Endothelial cell of umbilical vein (primary cell): ENCODE results near the gene DACT3. TPM values are rescaled to one million over a fixed set of nuclear protein-coding genes. Genes with fewer than 3 reads are reported as not detected.

ENCODE experiments used
- BruUV-seq: library from RNA; stranded (reverse); fragments of 400-500 nt; replicated peaks from 2 replicates; lab custom pipeline; 2021; lab: Mats Ljungman, UMichigan
- CTCF ChIA-PET: fragments of 300-600, 350-600 bp; sonication (Branson Sonifier 250); formaldehyde crosslinking; loops from one replicate; lab custom pipeline; 2021; ENCODE audit warnings: antibody characterized with exemption, inconsistent platforms; lab: Charles Lee
- POLR2A ChIA-PET: fragments of 300-600, 350-600 bp; sonication (Branson Sonifier 250); formaldehyde crosslinking; loops from one replicate; lab custom pipeline; 2021; ENCODE audit warnings: antibody characterized with exemption, inconsistent platforms; lab: Charles Lee
- DNase-seq: peaks from one replicate; pipeline ENCODE4 v3.0.0-alpha.2; 2011; ENCODE audit warnings: low read depth, low spot score
- FAIRE-seq: peaks from 2 replicates; lab custom pipeline; 2011; peaks lifted over from hg19 to GRCh38; lab: Jason Lieb, UNC
- H2AFZ ChIP-seq: 2 replicates; pipeline ENCODE4 v1.6.0; 2012; ENCODE audit warnings: low read depth, low read length, control low read depth, inconsistent platforms
- H3K27ac ChIP-seq: 2 replicates; pipeline ENCODE4 v1.5.1; 2011; ENCODE audit warnings: low read depth, mild to moderate bottlenecking, control low read depth, low read length, moderate library complexity; ENCODE audit not compliant: insufficient read depth
- H3K27me3 ChIP-seq, 2 experiments: 2 replicates each; pipeline versions ENCODE4 v1.6.0 to v1.6.1; 2011; ENCODE audit warnings: low read length in 2 of 2, mixed read lengths in 1 of 2; ENCODE audit not compliant: control insufficient read depth in 2 of 2, insufficient read depth in 2 of 2
- H3K36me3 ChIP-seq, 2 experiments: 2 replicates in 1 of 2; 3 replicates in 1 of 2; pipeline ENCODE4 v1.5.1; 2011; ENCODE audit warnings: low read length in 2 of 2, mild to moderate bottlenecking in 1 of 2, moderate library complexity in 1 of 2; ENCODE audit not compliant: control insufficient read depth in 2 of 2, insufficient read depth in 2 of 2; ENCODE audit errors: extremely low read depth in 1 of 2
- H3K4me1 ChIP-seq: 3 replicates; pipeline ENCODE4 v1.5.1; 2011; ENCODE audit warnings: mild to moderate bottlenecking, low read length; ENCODE audit not compliant: control insufficient read depth, insufficient read depth; ENCODE audit errors: extremely low read depth
- H3K4me2 ChIP-seq: 2 replicates; pipeline ENCODE4 v1.6.1; 2011; ENCODE audit warnings: low read length, control low read depth, mixed read lengths; ENCODE audit not compliant: insufficient read depth
- H3K4me3 ChIP-seq, 3 experiments: fragments of 200-600 bp in 1 of 3; sonication (generic), shearing (Covaris generic) in 1 of 3; replicated peaks in 1 of 3; 2 replicates each; pipeline ENCODE4 v1.5.1; 2011 to 2016; ENCODE audit warnings: control low read depth in 3 of 3, low read length in 3 of 3, mild to moderate bottlenecking in 2 of 3, inconsistent platforms in 1 of 3, low read depth in 1 of 3, moderate library complexity in 1 of 3; ENCODE audit not compliant: insufficient read depth in 1 of 3
- H3K79me2 ChIP-seq: 2 replicates; pipeline ENCODE4 v1.6.0; 2012; ENCODE audit warnings: low read length, inconsistent platforms; ENCODE audit not compliant: control insufficient read depth, insufficient read depth
- H3K9ac ChIP-seq: replicated peaks from 2 replicates; pipeline ENCODE3; 2011; ENCODE audit warnings: low read length, control low read depth; ENCODE audit not compliant: insufficient read depth; ENCODE audit errors: extremely low read depth
- H3K9me1 ChIP-seq: replicated peaks from 3 replicates; pipeline ENCODE4 v1.6.0; 2011; ENCODE audit warnings: mild to moderate bottlenecking, low read length; ENCODE audit not compliant: control insufficient read depth, insufficient read depth; ENCODE audit errors: extremely low read depth
- H3K9me3 ChIP-seq: replicated peaks from 2 replicates; pipeline ENCODE4 v1.5.1; 2012; ENCODE audit warnings: low read length, inconsistent platforms; ENCODE audit not compliant: control insufficient read depth, insufficient read depth
- H4K20me1 ChIP-seq: replicated peaks from 2 replicates; pipeline ENCODE3; 2011; ENCODE audit warnings: mild to moderate bottlenecking, low read length; ENCODE audit not compliant: control insufficient read depth, insufficient read depth; ENCODE audit errors: extremely low read depth
- EZH2 ChIP-seq: IDR thresholded peaks from 2 replicates; pipeline ENCODE4 v1.6.1; 2012; ENCODE audit warnings: borderline replicate concordance, low read depth, mild to moderate bottlenecking, moderate library complexity, low read length, inconsistent platforms; ENCODE audit not compliant: severe bottlenecking
- FOS ChIP-seq: IDR thresholded peaks from 2 replicates; pipeline ENCODE4 v1.6.1; 2011; ENCODE audit warnings: mild to moderate bottlenecking, low read length, moderate library complexity, borderline replicate concordance; ENCODE audit not compliant: insufficient read depth
- GATA2 ChIP-seq: IDR thresholded peaks from 2 replicates; pipeline ENCODE4 v1.7.0; 2011; ENCODE audit warnings: low read depth, mild to moderate bottlenecking, moderate library complexity, mixed read lengths, low read length; ENCODE audit not compliant: insufficient read length, insufficient read depth
- JUN ChIP-seq: IDR thresholded peaks from 2 replicates; pipeline ENCODE4 v1.6.1; 2011; ENCODE audit warnings: borderline replicate concordance, low read depth; ENCODE audit not compliant: insufficient read length, insufficient read depth
- dilution Hi-C: fragments of 300-500 bp; cut with MboI; formaldehyde crosslinking; loops from one replicate; pipeline ENCODE4 v1.15.0; 2019; ENCODE audit warnings: low sequenced_read_pairs; ENCODE audit not compliant: extremely low pct_ligation_motif_present
- intact Hi-C: fragments of 100-400 bp; cut with micrococcal nuclease; formaldehyde crosslinking; loops from one replicate; pipeline ENCODE4 v1.10.0; 2022
- polyA plus RNA-seq, 4 experiments: library from polyadenylated mRNA; depleted of rRNA in 3 of 4; stranded (reverse) in 3 of 4; unstranded in 1 of 4; fragments of >200 nt; gene quantifications; 2 replicates each; pipeline versions ENCODE4 v1.2.1 to v1.2.3, GENCODE V29; 2011 to 2012; ENCODE audit warnings: missing spikeins in 1 of 4
- total RNA-seq: library from RNA; stranded (reverse); gene quantifications from 2 replicates; pipeline ENCODE4 v1.2.3, GENCODE V29; 2021
- TF ChIP-seq, protein P1 (sequence below), 2 donors: IDR thresholded peaks; 1 replicate in 1 of 2; 2 replicates in 1 of 2; pipeline ENCODE4 v1.5.1; 2011; ENCODE audit warnings: low read length in 2 of 2, mild to moderate bottlenecking in 2 of 2, moderate library complexity in 2 of 2, control low read depth in 1 of 2, inconsistent platforms in 1 of 2, low read depth in 1 of 2; ENCODE audit not compliant: insufficient read depth in 1 of 2; ENCODE audit errors: extremely low read depth in 1 of 2
- TF ChIP-seq, protein P2 (sequence below): IDR thresholded peaks from 2 replicates; pipeline ENCODE4 v1.6.1; 2011; ENCODE audit not compliant: insufficient read depth, insufficient read length

DACT3 gene
- total and polyA plus RNA-seq, 2 donors (not counting 3 experiments of a cell fraction or from before 2014, with no cell fraction given) = 0.22 to 0.76 TPM

DNA sequence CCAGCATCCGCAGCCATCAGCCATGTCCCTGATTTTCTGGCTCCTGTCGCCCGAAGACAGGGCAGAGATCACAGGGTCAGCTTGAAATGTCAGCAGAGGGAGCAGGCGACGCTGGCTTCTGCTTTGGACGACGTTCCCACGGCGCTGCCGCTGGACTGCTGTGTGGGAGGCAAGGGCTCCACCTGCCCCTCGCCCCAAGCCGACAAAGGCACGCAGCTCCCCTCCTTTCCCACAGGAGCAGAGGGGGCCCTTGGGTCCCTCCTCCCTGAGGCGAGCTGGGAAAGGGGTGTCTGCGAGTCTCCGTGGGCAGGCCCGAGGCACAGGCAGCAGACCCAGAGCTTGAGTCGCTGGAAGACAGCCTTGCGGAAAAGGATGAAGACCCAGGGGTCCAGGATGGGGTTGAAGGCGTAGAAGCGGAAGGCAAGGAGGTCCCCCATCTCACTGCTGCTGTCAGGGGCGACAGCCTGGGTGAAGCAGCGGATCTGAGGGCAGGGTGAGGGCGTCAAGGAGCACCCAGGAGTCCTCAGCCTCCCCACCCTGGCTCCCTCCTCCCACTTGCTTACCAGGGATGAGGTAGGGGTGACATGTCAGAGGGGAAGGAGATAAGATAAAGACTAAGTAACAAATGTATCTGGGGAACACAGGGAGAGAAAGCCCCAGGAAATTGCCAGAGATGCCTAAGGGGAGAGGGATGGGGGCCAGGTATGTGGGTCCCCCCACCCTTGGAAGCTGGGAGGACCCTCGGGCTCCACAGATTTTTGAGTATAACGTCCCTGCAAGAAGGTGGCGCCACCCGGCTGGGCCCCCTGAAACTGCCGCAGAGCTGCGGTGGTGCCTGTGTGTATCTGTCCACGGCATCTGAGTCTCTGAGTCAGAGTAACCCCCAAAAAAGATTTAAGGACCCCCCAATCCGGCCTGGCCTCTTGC lies 39.5 kb downstream of the DACT3 start:
- no peak overlapping the region for H3K9ac ChIP-seq
- dilution Hi-C loops = no loop called here
- POLR2A ChIA-PET = no interaction called here
- DNase-seq (no peak), FAIRE-seq (no peak)
- TF ChIP-seq, protein P1, sequence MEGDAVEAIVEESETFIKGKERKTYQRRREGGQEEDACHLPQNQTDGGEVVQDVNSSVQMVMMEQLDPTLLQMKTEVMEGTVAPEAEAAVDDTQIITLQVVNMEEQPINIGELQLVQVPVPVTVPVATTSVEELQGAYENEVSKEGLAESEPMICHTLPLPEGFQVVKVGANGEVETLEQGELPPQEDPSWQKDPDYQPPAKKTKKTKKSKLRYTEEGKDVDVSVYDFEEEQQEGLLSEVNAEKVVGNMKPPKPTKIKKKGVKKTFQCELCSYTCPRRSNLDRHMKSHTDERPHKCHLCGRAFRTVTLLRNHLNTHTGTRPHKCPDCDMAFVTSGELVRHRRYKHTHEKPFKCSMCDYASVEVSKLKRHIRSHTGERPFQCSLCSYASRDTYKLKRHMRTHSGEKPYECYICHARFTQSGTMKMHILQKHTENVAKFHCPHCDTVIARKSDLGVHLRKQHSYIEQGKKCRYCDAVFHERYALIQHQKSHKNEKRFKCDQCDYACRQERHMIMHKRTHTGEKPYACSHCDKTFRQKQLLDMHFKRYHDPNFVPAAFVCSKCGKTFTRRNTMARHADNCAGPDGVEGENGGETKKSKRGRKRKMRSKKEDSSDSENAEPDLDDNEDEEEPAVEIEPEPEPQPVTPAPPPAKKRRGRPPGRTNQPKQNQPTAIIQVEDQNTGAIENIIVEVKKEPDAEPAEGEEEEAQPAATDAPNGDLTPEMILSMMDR (IDR thresholded peaks at IDR 0.05; ENCODE audit: extremely low read depth in 1 of 2, insufficient read depth in 1 of 2, low read depth in 1 of 2, low read length in 2 of 2) = no peak
- TF ChIP-seq FOS (no peak), GATA2 (no peak), EZH2 (no peak), JUN (no peak)
- TF ChIP-seq, protein P2, sequence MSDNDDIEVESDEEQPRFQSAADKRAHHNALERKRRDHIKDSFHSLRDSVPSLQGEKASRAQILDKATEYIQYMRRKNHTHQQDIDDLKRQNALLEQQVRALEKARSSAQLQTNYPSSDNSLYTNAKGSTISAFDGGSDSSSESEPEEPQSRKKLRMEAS = no peak
- intact Hi-C loops = no loop called here
- H3K4me2 ChIP-seq = no peak overlapping the region
- peaks cover 9% of the 10 kb centered on the region for H3K4me1 ChIP-seq
- no peaks in the 10 kb centered on the region for H3K9me1 ChIP-seq
- no peaks in the 10 kb centered on the region for H3K79me2 ChIP-seq
- H3K27ac ChIP-seq = no peak overlapping the region
- no TSS peak for BruUV-seq
- H3K4me3 ChIP-seq = no peak overlapping the region
- no peak overlapping the region for H2AFZ ChIP-seq
- CTCF ChIA-PET = interaction anchor here (13.9 kb wide), 1 partner anchor 43 kb away, joined by 422 read pairs; the partner anchor contains the start of gene DACT3
- no peaks in the 10 kb centered on the region for H3K9me3 ChIP-seq
- no peaks in the 10 kb centered on the region for H4K20me1 ChIP-seq
- H3K36me3 ChIP-seq = no peaks in the 10 kb centered on the region
- H3K27me3 ChIP-seq = no peaks in the 10 kb centered on the region
